Astrocyte of the cerebellum (primary cell): ENCODE data around the gene BOLL.
"Not testable (repeated sequence)": the region's sequence is repeated elsewhere in the genome, so short reads cannot be mapped to it uniquely, and the experiment has no call there.

Experiments used
- DNase-seq: peaks from one replicate; pipeline ENCODE4 v3.0.0-alpha.2; 2011; ENCODE audit warnings: low read depth
- H3K4me3 ChIP-seq: 2 replicates; pipeline ENCODE4 v1.5.1; 2011; ENCODE audit warnings: mild to moderate bottlenecking, low read depth, low read length, moderate library complexity
- CTCF ChIP-seq: IDR thresholded peaks from 2 replicates; pipeline ENCODE4 v1.5.1; 2012; ENCODE audit warnings: low read length, low read depth, moderate library complexity, mild to moderate bottlenecking; ENCODE audit errors: missing control alignments
- in situ Hi-C: cut with HindIII; loops from 2 replicates; pipeline ENCODE4 v1.10.0; 2017; ENCODE audit warnings: low sequenced_read_pairs

BOLL gene

GRCh38 chr2:197705912-197706838 lies 78.9 kb downstream of the BOLL start:
- no peak for DNase-seq
- H3K4me3 ChIP-seq, result peak overlapping the region; percentile 65
- TF ChIP-seq CTCF, result no peak
- in situ Hi-C loops, result no loop called here

GRCh38 chr2:197705121-197705911 lies 79.8 kb downstream of the BOLL start, which contains the start of gene MARS2:
Gene MARS2 (plus strand): TSS chr2:197705369. CDS start chr2:197705406, 37 bp downstream.
- DNase-seq, result peak; percentile 73
- in situ Hi-C loops, result no loop called here
- TF ChIP-seq CTCF, result no peak
- peak within 1 kb of the TSS; percentile 65 for H3K4me3 ChIP-seq

DNA sequence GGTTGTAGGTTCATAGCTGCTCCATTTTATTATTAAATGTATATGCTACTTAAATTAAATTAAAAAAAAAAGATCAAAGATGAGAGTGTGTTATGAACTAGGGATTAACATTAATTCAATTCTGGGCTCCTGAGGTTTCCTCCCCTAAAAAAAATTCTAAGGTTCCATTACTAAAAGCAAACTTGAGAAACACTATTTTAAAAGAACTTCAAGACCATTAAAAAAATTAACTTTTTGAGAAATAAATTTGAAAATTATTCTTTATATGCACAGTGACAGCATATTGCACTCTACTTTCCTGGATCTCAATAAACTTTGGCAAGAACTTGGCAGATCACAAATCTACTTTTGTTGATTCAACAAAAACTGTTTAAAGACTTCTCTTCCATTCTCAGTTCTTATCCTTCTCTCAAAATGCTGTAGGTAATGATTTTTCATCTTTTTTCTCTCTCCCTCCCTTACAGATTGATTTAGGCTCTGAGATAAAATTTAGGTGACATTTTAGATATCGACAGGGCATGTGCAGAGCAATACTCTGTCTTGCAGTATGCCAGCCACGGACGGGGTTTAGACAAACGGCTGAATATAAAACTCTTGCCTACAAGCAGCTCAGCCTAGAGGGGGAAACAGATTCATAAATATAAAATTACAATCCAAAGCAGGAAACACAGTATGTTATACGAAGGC lies 80.5 kb downstream of the BOLL start:
- in situ Hi-C loops, result no loop called here

DNA sequence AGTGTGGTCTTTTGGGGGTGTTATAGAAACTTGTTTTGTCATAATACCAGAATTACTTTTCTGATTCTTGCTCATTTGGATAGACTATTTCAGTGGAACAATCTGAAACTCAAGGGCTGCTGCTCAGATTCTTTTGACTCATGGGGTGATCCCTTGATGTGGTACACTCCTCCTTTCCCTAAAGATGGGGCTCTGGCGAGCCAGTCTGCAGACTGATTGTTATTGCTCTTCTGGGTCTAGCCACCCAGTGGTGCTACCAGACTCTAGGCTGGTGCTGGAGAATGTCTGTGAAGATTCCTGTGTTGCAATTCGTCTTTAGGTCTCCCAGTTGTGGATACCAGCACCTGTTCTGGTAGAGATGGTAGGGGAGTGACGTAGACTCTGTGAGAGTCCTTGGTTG lies 84.2 kb downstream of the BOLL start:
- in situ Hi-C loops, result no loop called here
- no peak for DNase-seq
- TF ChIP-seq CTCF, result no peak
- no peak overlapping the region for H3K4me3 ChIP-seq

More for the DNA sequence above, 80.5 kb downstream of the BOLL start:
- H3K4me3 ChIP-seq, result peak overlapping the region; percentile 65
- no peak for DNase-seq
- no peak for TF ChIP-seq CTCF

DNA sequence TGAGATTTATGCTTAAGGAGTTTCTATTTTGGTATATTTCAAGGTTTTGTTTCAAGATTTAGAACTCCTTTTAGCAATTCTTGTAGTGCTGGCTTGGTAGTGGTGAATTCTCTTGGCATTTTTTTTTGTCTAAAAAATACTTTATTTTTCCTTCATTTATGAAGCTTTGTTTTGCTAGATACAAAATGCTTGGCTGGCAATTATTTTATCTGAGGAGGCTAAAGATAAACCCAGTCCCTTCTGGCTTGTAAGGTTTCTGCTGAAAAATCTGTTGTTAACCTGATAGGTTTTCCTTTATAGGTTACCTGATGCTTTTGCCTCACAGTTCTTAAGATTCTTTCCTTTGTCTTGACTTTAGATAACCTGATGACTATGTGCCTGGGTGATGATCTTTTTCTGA lies 85.4 kb downstream of the BOLL start:
- in situ Hi-C loops, result not testable (repeated sequence)

DNA sequence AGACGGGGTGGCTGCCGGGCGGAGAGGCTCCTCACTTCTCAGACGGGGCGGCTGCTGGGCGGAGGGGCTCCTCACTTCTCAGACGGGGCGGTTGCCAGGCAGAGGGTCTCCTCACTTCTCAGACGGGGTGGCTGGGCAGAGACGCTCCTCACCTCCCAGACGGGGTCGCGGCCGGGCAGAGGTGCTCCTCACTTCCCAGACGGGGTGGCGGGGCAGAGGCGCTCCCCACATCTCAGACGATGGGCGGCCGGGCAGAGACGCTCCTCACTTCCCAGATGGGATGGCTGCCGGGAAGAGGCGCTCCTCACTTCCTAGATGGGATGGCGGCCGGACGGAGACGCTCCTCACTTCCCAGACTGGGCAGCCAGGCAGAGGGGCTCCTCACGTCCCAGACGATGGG lies 88.5 kb downstream of the BOLL start:
- DNase-seq, in situ Hi-C loops, H3K4me3 ChIP-seq: not testable (repeated sequence)

More for the DNA sequence above, 85.4 kb downstream of the BOLL start:
- not testable (repeated sequence) for H3K4me3 ChIP-seq, DNase-seq

- H3K4me3 ChIP-seq, in situ Hi-C loops, DNase-seq: not testable (repeated sequence)
Observed at GRCh38 chr2:197695971-197696370, 89.1 kb downstream of the BOLL start.

- H3K4me3 ChIP-seq, in situ Hi-C loops, DNase-seq: not testable (repeated sequence)
Observed at GRCh38 chr2:197695206-197695605, 89.9 kb downstream of the BOLL start.
